ENCODE measurements around the gene CDHR3. TPM values are rescaled to one million over a fixed set of nuclear protein-coding genes. Genes with fewer than 3 reads are reported as not detected.

CDHR3 gene
- total and polyA plus RNA-seq, 2 of the 8 experiments (the other 6 are each of a cell fraction or from before 2014, with no cell fraction given) = 6.4 to 6.8 TPM

- Histone ChIP-seq H2BK20ac (ENCODE audit: low read length) (peak overlapping the region; percentile 48; the same call in 1 of the 2 replicates), H2BK15ac (ENCODE audit: low read length) (no peak overlapping the region), H3K14ac (ENCODE audit: insufficient read length) (no peak overlapping the region), H3K23ac (ENCODE audit: insufficient read length) (no peak overlapping the region), H3K4ac (replicated peaks; ENCODE audit: insufficient read length, low read depth, low read length) (no peak overlapping the region), H3K27me3 (replicated peaks in 1 of 4; ENCODE audit: control insufficient read depth in 3 of 4, extremely low read depth in 1 of 4, insufficient read depth in 3 of 4, low read length in 3 of 4) (no peaks in the 10 kb centered on the region), H2BK5ac (ENCODE audit: low read depth, low read length) (peak overlapping the region; percentile 66; the same call in 1 of the 2 replicates), H4K8ac (ENCODE audit: extremely low read depth, insufficient read depth, low read length) (no peak overlapping the region; the same call in 1 of the 2 replicates), H3K56ac (replicated peaks; ENCODE audit: insufficient read length, low read depth, low read length) (no peak overlapping the region), H2AK5ac (ENCODE audit: low read depth, low read length) (no peak overlapping the region), H4K5ac (ENCODE audit: insufficient read length, low read depth, low read length) (no peak overlapping the region), H3K18ac (ENCODE audit: extremely low read depth, low read length) (no peak overlapping the region), H2BK12ac (ENCODE audit: low read depth, low read length) (peak overlapping the region; percentile 17; the same call in 1 of the 2 replicates), H3K27ac (ENCODE audit: low read depth, low read length) (no peak overlapping the region), H3K23me2 (ENCODE audit: low read depth, low read length) (no peaks in the 10 kb centered on the region), H3K79me2 (ENCODE audit: control insufficient read depth in 1 of 2, insufficient read depth in 2 of 2, low read length in 2 of 2) (no peaks in the 10 kb centered on the region), H3K4me2 (ENCODE audit: insufficient read depth in 1 of 2, low read depth in 2 of 2, low read length in 2 of 2) (no peak overlapping the region), H3K79me1 (ENCODE audit: low read depth, low read length) (no peaks in the 10 kb centered on the region), H3K9ac (replicated peaks in 1 of 4; ENCODE audit: extremely low read depth in 1 of 4, low read depth in 3 of 4, low read length in 3 of 4) (no peak overlapping the region), H2BK120ac (replicated peaks; ENCODE audit: low read depth, low read length) (no peak overlapping the region), H3K9me3 (ENCODE audit: insufficient read depth in 2 of 2, low read depth in 1 of 2, low read length in 1 of 2) (peaks cover 4 to 5% of the 10 kb centered on the region in 2 experiments; a peak in 2 of 4 replicates), H4K20me1 (replicated peaks in 1 of 2; ENCODE audit: control insufficient read depth in 1 of 2, insufficient read depth in 2 of 2, low read length in 2 of 2) (no peaks in the 10 kb centered on the region), H3K36me3 (ENCODE audit: control insufficient read depth in 2 of 4, insufficient read depth in 4 of 4, low read length in 3 of 4) (no peaks in the 10 kb centered on the region), H4K91ac (replicated peaks; ENCODE audit: insufficient read length, low read length) (peak overlapping the region; percentile 44), H3K4me3 (ENCODE audit: extremely low read depth in 1 of 4, insufficient read depth in 2 of 4, low read depth in 3 of 4, low read length in 4 of 4) (no peak overlapping the region), H2AFZ (ENCODE audit: low read length) (0 out of 2 replicates have a peak overlapping the region, but pooled peaks have one; percentile 29), H3K4me1 (replicated peaks in 1 of 4; ENCODE audit: control insufficient read depth in 3 of 4, insufficient read depth in 4 of 4, low read length in 3 of 4) (peaks cover 0 to 8% (median 0%) of the 10 kb centered on the region in 4 experiments; a peak in 1 of 7 replicates)
- POLR2A ChIA-PET (ENCODE audit: partially characterized antibody) = no interaction called here
- no peak for FAIRE-seq
- no peak for TF ChIP-seq NRF1 (IDR thresholded peaks at IDR 0.05; ENCODE audit: low read depth, low read length)
- TF ChIP-seq KDM5A (IDR thresholded peaks at IDR 0.05; ENCODE audit: low read length) = no peak
- TF ChIP-seq POLR2AphosphoS5 (IDR thresholded peaks at IDR 0.05; ENCODE audit: low read depth, low read length) = no peak
- no peak for TF ChIP-seq KDM4A (IDR thresholded peaks at IDR 0.05; ENCODE audit: low read depth, low read length, severe bottlenecking)
- no peak for TF ChIP-seq SAP30 (IDR thresholded peaks at IDR 0.05; ENCODE audit: insufficient read depth, insufficient replicate concordance, low read length)
- TF ChIP-seq FOSL1 (IDR thresholded peaks at IDR 0.05; ENCODE audit: insufficient read depth, low read depth, low read length) = no peak
- TF ChIP-seq EGR1 (IDR thresholded peaks at IDR 0.05; ENCODE audit: borderline replicate concordance, low read depth, low read length) = no peak
- TF ChIP-seq SUZ12 (IDR thresholded peaks at IDR 0.05; ENCODE audit: low read length) = no peak
- TF ChIP-seq SP1 (IDR thresholded peaks at IDR 0.05; ENCODE audit: low read depth, low read length) = no peak
- no peak for TF ChIP-seq HDAC6 (IDR thresholded peaks at IDR 0.05; ENCODE audit: low read depth, low read length)
- CTCF ChIA-PET (ENCODE audit: partially characterized antibody) = interaction anchor here (1.6 to 13.0 kb wide), 3 partner anchors 12 to 93 kb away, joined by 4 to 154 read pairs (median 5); no protein-coding TSS in a partner anchor
- no peak for DNase-seq (ENCODE audit: low read depth in 1 of 2, low spot score in 2 of 2)
- WGBS, 2 experiments (ENCODE audit: extremely low coverage in 1 of 2, insufficient coverage in 1 of 2, insufficient read length in 1 of 2, insufficient replicate concordance in 2 of 2, low coverage in 1 of 2, low lambda C conversion rate in 2 of 2, missing lambda C conversion rate in 1 of 2) = 92% methylated on average over 7 of the region's 7 CpGs; no CpG with 5 or more reads in 1 of the 2 experiments
These were observed 98.9 kb downstream of the CDHR3 start for GRCh38 chr7:106062006-106062405.
